Measurements from ENCODE around the gene C3orf52. TPM values are rescaled to one million over a fixed set of nuclear protein-coding genes. Genes with fewer than 3 reads are reported as not detected.
A peak's percentile ranks its signal among the peaks of the same experiment; 100 is the strongest.
"Not testable (repeated sequence)": the region's sequence is repeated elsewhere in the genome, so short reads cannot be mapped to it uniquely, and the experiment has no call there.

Gene C3orf52
- polyA plus RNA-seq (0.21 TPM in 1 of 2 replicates, not detected in the other), polyA minus RNA-seq (0.24 TPM in 1 of 2 replicates, not detected in the other)

- no peak within 1 kb of the TSS for H3K9ac ChIP-seq (ENCODE audit: low read length)
- no peaks in the 10 kb centered on the region for H3K36me3 ChIP-seq (ENCODE audit: insufficient read depth, low read length)
- no peaks in the 10 kb centered on the region for H3K9me2 ChIP-seq (ENCODE audit: insufficient read depth, low read length)
- H3K27me3 ChIP-seq (ENCODE audit: insufficient read depth, low read depth, low read length): peaks cover 24% of the 10 kb centered on the region
- H4K20me1 ChIP-seq (ENCODE audit: insufficient read depth): no peaks in the 10 kb centered on the region
- H3K4me2 ChIP-seq (ENCODE audit: low read length): peak within 1 kb of the TSS; percentile 44
- peak within 1 kb of the TSS; percentile 71 for H3K4me3 ChIP-seq (ENCODE audit: low read length)
- no peak within 1 kb of the TSS for H3K27ac ChIP-seq (ENCODE audit: low read length)
- peak; percentile 52 for TF ChIP-seq MXI1 (conservative IDR thresholded peaks at IDR 0.05; ENCODE audit: poor library complexity, severe bottlenecking)
- no peak for TF ChIP-seq REST (IDR thresholded peaks at IDR 0.05; ENCODE audit: borderline replicate concordance)
- peak; percentile 9 for TF ChIP-seq POLR2AphosphoS5 (IDR thresholded peaks at IDR 0.05)
- no peak for TF ChIP-seq SMC3 (conservative IDR thresholded peaks at IDR 0.05; ENCODE audit: poor library complexity)
- no peaks in the 10 kb centered on the region for H3K79me2 ChIP-seq (replicated peaks; ENCODE audit: insufficient read depth, low read length)
- no peak within 1 kb of the TSS for H2AFZ ChIP-seq (ENCODE audit: low read depth, low read length)
- no peaks in the 10 kb centered on the region for H3F3A ChIP-seq (ENCODE audit: insufficient read depth, low read length, poor library complexity, severe bottlenecking)
- H3K9me3 ChIP-seq (ENCODE audit: low read length): no peaks in the 10 kb centered on the region
These were observed at the start of gene C3orf52 for GRCh38 chr3:112086076-112086854. Gene C3orf52, plus strand, starts transcription at chr3:112086389. Its CDS starts 19 bp downstream, at chr3:112086408.

GRCh38 chr3:112037194-112037593 lies 49.0 kb upstream of the C3orf52 start:
- not testable (repeated sequence) for H4K20me1 ChIP-seq (ENCODE audit: insufficient read depth); H2AFZ ChIP-seq (ENCODE audit: low read depth, low read length); H3K27ac ChIP-seq (ENCODE audit: low read length); H3K9ac ChIP-seq (ENCODE audit: low read length); H3K4me3 ChIP-seq (ENCODE audit: low read length); H3K27me3 ChIP-seq (ENCODE audit: insufficient read depth, low read depth, low read length); H3K9me2 ChIP-seq (ENCODE audit: insufficient read depth, low read length); H3K4me2 ChIP-seq (ENCODE audit: low read length); H3K36me3 ChIP-seq (ENCODE audit: insufficient read depth, low read length); H3F3A ChIP-seq (ENCODE audit: insufficient read depth, low read length, poor library complexity, severe bottlenecking); H3K9me3 ChIP-seq (ENCODE audit: low read length); H3K79me2 ChIP-seq (replicated peaks; ENCODE audit: insufficient read depth, low read length)

- H3K4me2 ChIP-seq (ENCODE audit: low read length): peak overlapping the region; percentile 46
- no peak overlapping the region for H3K9ac ChIP-seq (ENCODE audit: low read length)
- peaks cover 5% of the 10 kb centered on the region for H3F3A ChIP-seq (ENCODE audit: insufficient read depth, low read length, poor library complexity, severe bottlenecking)
- peak overlapping the region; percentile 29 for H3K4me3 ChIP-seq (ENCODE audit: low read length)
- TF ChIP-seq REST (IDR thresholded peaks at IDR 0.05; ENCODE audit: borderline replicate concordance) (peak; percentile 72), EZH2 (IDR thresholded peaks at IDR 0.05; ENCODE audit: borderline replicate concordance, insufficient read depth, low read length, poor library complexity, severe bottlenecking) (no peak), TAF1 (IDR thresholded peaks at IDR 0.05; ENCODE audit: low read depth) (no peak), CTCF (IDR thresholded peaks at IDR 0.05; ENCODE audit: poor library complexity, severe bottlenecking) (no peak), MXI1 (conservative IDR thresholded peaks at IDR 0.05; ENCODE audit: poor library complexity, severe bottlenecking) (peak; percentile 30), POLR2AphosphoS5 (IDR thresholded peaks at IDR 0.05) (peak; percentile 90), EP300 (conservative IDR thresholded peaks at IDR 0.05; ENCODE audit: poor library complexity, severe bottlenecking) (peak; percentile 92)
- H3K27me3 ChIP-seq (ENCODE audit: insufficient read depth, low read depth, low read length): no peaks in the 10 kb centered on the region
- no peaks in the 10 kb centered on the region for H3K79me2 ChIP-seq (replicated peaks; ENCODE audit: insufficient read depth, low read length)
- peak overlapping the region; percentile 52 for H3K27ac ChIP-seq (ENCODE audit: low read length)
- H3K9me2 ChIP-seq (ENCODE audit: insufficient read depth, low read length): no peaks in the 10 kb centered on the region
- H3K9me3 ChIP-seq (ENCODE audit: low read length): no peaks in the 10 kb centered on the region
- H4K20me1 ChIP-seq (ENCODE audit: insufficient read depth): no peaks in the 10 kb centered on the region
- no peaks in the 10 kb centered on the region for H3K36me3 ChIP-seq (ENCODE audit: insufficient read depth, low read length)
- peak overlapping the region; percentile 0 for H2AFZ ChIP-seq (ENCODE audit: low read depth, low read length)
These were observed 47.3 kb upstream of the C3orf52 start for GRCh38 chr3:112038863-112039262.
